Measurements from ENCODE around the gene ARHGAP9. TPM values are rescaled to one million over a fixed set of nuclear protein-coding genes. Genes with fewer than 3 reads are reported as not detected.
A peak's percentile ranks its signal among the peaks of the same experiment; 100 is the strongest.

The ARHGAP9 gene
- polyA plus RNA-seq, 1 of the 3 experiments (the other 2 are of a cell fraction): 0.66 TPM

- 93% methylated on average over 11 of the region's 11 CpGs for WGBS (ENCODE audit: low lambda C conversion rate)
- POLR2A ChIA-PET: interaction anchor here (0.7 to 2.2 kb wide), 4 partner anchors 19 to 55 kb away, joined by 3 to 8 read pairs (median 4); no protein-coding TSS in a partner anchor
These were observed 37.0 kb upstream of the ARHGAP9 start for GRCh38 chr12:57516617-57517153.

More at GRCh38 chr12:57516617-57517153, 37.0 kb upstream of the ARHGAP9 start:
- Histone ChIP-seq H3K4me1 (ENCODE audit: control insufficient read depth in 1 of 2, insufficient read depth in 2 of 2, low read depth in 1 of 2, low read length in 1 of 2) (peaks cover 21 to 30% of the 10 kb centered on the region in 2 experiments), H3K9me3 (no peaks in the 10 kb centered on the region), H3K79me2 (ENCODE audit: insufficient read depth) (peaks cover 37% of the 10 kb centered on the region), H3K36me3 (replicated peaks in 1 of 2; ENCODE audit: control insufficient read depth in 1 of 2, insufficient read depth in 2 of 2, low read length in 1 of 2) (peaks cover 57% of the 10 kb centered on the region in 2 experiments), H3K9ac (no peak overlapping the region), H3K27ac (ENCODE audit: low read depth in 2 of 2, low read length in 1 of 2) (peak overlapping the region in 1 of 2 experiments; percentile 98; a peak in 2 of 4 replicates), H3K4me3 (ENCODE audit: low read depth in 2 of 2, low read length in 1 of 2) (no peak overlapping the region), H2AFZ (ENCODE audit: low read depth) (no peak overlapping the region), H4K20me1 (ENCODE audit: insufficient read depth) (peaks cover 41% of the 10 kb centered on the region), H3K4me2 (peak overlapping the region; percentile 5; the same call in 1 of the 2 replicates), H3K9me2 (no peaks in the 10 kb centered on the region), H3K27me3 (ENCODE audit: insufficient read depth) (no peaks in the 10 kb centered on the region), H3F3A (replicated peaks; ENCODE audit: insufficient read depth) (peaks cover 62% of the 10 kb centered on the region)
- no peak for DNase-seq
- TF ChIP-seq RXRA (IDR thresholded peaks at IDR 0.05; ENCODE audit: borderline replicate concordance, low read depth) (no peak), RAD21 (IDR thresholded peaks at IDR 0.05; ENCODE audit: low read length) (no peak), YY1 (IDR thresholded peaks at IDR 0.05; ENCODE audit: low read depth) (no peak), ELF1 (IDR thresholded peaks at IDR 0.05) (no peak), EP300 (IDR thresholded peaks at IDR 0.05; ENCODE audit: borderline replicate concordance in 1 of 2, low read depth in 1 of 2, low read length in 1 of 2) (no peak), JUND (IDR thresholded peaks at IDR 0.05) (no peak), GABPA (IDR thresholded peaks at IDR 0.05; ENCODE audit: low read depth) (no peak), IRF3 (IDR thresholded peaks at IDR 0.05; ENCODE audit: low read depth, low read length) (no peak), EZH2phosphoT487 (IDR thresholded peaks at IDR 0.05; ENCODE audit: borderline replicate concordance, low read depth) (no peak), FOXJ3 (CRISPR knock-in tag; IDR thresholded peaks at IDR 0.05) (no peak), POLR2AphosphoS5 (IDR thresholded peaks at IDR 0.05; ENCODE audit: low read depth, low read length) (no peak; the same call in 1 of the 2 replicates), GATA2 (CRISPR knock-in tag; IDR thresholded peaks at IDR 0.05) (no peak), TAF1 (IDR thresholded peaks at IDR 0.05; ENCODE audit: borderline replicate concordance, low read depth, low read length) (no peak), TEAD4 (IDR thresholded peaks at IDR 0.05; ENCODE audit: borderline replicate concordance, insufficient read depth) (no peak)
- TF ChIP-seq, protein P1, sequence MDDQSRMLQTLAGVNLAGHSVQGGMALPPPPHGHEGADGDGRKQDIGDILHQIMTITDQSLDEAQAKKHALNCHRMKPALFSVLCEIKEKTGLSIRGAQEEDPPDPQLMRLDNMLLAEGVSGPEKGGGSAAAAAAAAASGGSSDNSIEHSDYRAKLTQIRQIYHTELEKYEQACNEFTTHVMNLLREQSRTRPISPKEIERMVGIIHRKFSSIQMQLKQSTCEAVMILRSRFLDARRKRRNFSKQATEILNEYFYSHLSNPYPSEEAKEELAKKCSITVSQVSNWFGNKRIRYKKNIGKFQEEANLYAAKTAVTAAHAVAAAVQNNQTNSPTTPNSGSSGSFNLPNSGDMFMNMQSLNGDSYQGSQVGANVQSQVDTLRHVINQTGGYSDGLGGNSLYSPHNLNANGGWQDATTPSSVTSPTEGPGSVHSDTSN (IDR thresholded peaks at IDR 0.05): no peak
- TF ChIP-seq, protein P2, sequence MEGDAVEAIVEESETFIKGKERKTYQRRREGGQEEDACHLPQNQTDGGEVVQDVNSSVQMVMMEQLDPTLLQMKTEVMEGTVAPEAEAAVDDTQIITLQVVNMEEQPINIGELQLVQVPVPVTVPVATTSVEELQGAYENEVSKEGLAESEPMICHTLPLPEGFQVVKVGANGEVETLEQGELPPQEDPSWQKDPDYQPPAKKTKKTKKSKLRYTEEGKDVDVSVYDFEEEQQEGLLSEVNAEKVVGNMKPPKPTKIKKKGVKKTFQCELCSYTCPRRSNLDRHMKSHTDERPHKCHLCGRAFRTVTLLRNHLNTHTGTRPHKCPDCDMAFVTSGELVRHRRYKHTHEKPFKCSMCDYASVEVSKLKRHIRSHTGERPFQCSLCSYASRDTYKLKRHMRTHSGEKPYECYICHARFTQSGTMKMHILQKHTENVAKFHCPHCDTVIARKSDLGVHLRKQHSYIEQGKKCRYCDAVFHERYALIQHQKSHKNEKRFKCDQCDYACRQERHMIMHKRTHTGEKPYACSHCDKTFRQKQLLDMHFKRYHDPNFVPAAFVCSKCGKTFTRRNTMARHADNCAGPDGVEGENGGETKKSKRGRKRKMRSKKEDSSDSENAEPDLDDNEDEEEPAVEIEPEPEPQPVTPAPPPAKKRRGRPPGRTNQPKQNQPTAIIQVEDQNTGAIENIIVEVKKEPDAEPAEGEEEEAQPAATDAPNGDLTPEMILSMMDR (IDR thresholded peaks at IDR 0.05): no peak
- TF ChIP-seq, protein P3, sequence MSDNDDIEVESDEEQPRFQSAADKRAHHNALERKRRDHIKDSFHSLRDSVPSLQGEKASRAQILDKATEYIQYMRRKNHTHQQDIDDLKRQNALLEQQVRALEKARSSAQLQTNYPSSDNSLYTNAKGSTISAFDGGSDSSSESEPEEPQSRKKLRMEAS (IDR thresholded peaks at IDR 0.05; ENCODE audit: low read depth): no peak
- TF ChIP-seq, protein P4, sequence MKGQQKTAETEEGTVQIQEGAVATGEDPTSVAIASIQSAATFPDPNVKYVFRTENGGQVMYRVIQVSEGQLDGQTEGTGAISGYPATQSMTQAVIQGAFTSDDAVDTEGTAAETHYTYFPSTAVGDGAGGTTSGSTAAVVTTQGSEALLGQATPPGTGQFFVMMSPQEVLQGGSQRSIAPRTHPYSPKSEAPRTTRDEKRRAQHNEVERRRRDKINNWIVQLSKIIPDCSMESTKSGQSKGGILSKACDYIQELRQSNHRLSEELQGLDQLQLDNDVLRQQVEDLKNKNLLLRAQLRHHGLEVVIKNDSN (IDR thresholded peaks at IDR 0.05; ENCODE audit: borderline replicate concordance, low read depth): no peak
- CTCF ChIA-PET: interaction anchor here (0.5 to 1.4 kb wide), 5 partner anchors 25 to 209 kb away, joined by 3 read pairs; partner anchors contain the start of gene GLI1

All from SK-N-SH (cell line).